HepG2 (cell line): ENCODE results near the gene HIPK4. TPM values are rescaled to one million over a fixed set of nuclear protein-coding genes. Genes with fewer than 3 reads are reported as not detected.
A peak's percentile ranks its signal among the peaks of the same experiment; 100 is the strongest.

Experiments used
- ATF1 ChIP-seq: IDR thresholded peaks from 2 replicates; pipeline ENCODE4 v1.6.1; 2016; ENCODE audit warnings: mild to moderate bottlenecking, control low read depth
- IRX3 ChIP-seq: sonication (generic); formaldehyde crosslinking; IDR thresholded peaks from 2 replicates; pipeline ENCODE4 v1.8.1; 2023; ENCODE audit warnings: mild to moderate bottlenecking, low read depth, missing genetic modification reagents, borderline replicate concordance
- MAFK ChIP-seq, 2 experiments: IDR thresholded peaks in 1 of 2; conservative IDR thresholded peaks in 1 of 2; 2 replicates each; pipeline ENCODE4 v1.6.1; 2011; ENCODE audit warnings: improper control_type of control experiment in 2 of 2, low read length in 2 of 2
- MIXL1 ChIP-seq: IDR thresholded peaks from 2 replicates; pipeline ENCODE4 v1.6.1; 2016
- POLR2AphosphoS2 ChIP-seq: IDR thresholded peaks from 2 replicates; pipeline ENCODE4 v1.6.1; 2011; ENCODE audit warnings: low read depth, low read length, improper control_type of control experiment
- PRPF4 ChIP-seq: fragments of 200-400 bp; formaldehyde crosslinking; IDR thresholded peaks from 2 replicates; pipeline ENCODE4 v1.6.1; 2016; ENCODE audit warnings: low read length, low read depth; ENCODE audit not compliant: poor library complexity, severe bottlenecking
- RBM39 ChIP-seq: fragments of 200-400 bp; formaldehyde crosslinking; IDR thresholded peaks from one replicate; pipeline ENCODE4 v1.6.1; 2018; ENCODE audit warnings: antibody characterized with exemption, mild to moderate bottlenecking, low read depth, low read length; ENCODE audit not compliant: poor library complexity, severe bottlenecking
- SIX1 ChIP-seq: sonication (generic); formaldehyde crosslinking; IDR thresholded peaks from 2 replicates; pipeline ENCODE4 v1.4.0; 2020; ENCODE audit warnings: missing genetic modification reagents, borderline replicate concordance
- SYNCRIP ChIP-seq: fragments of 200-400 bp; formaldehyde crosslinking; IDR thresholded peaks from 2 replicates; pipeline ENCODE4 v1.6.1; 2018; ENCODE audit warnings: mild to moderate bottlenecking, low read depth, low read length; ENCODE audit not compliant: insufficient read depth
- TARDBP ChIP-seq: sonication (generic); formaldehyde crosslinking; IDR thresholded peaks from 2 replicates; pipeline ENCODE4 v1.8.0; 2022; ENCODE audit warnings: mild to moderate bottlenecking, missing genetic modification reagents
- ZFYVE20 ChIP-seq: sonication (generic); formaldehyde crosslinking; IDR thresholded peaks from 2 replicates; pipeline ENCODE4 v1.8.0; 2023; ENCODE audit warnings: low read depth, mild to moderate bottlenecking, moderate library complexity, missing genetic modification reagents, borderline replicate concordance
- ZNF207 ChIP-seq: fragments of 450-650 bp; IDR thresholded peaks from 2 replicates; pipeline ENCODE4 v1.6.1; 2016; ENCODE audit warnings: antibody characterized with exemption, borderline replicate concordance
- ZSCAN22 ChIP-seq: sonication (generic); formaldehyde crosslinking; IDR thresholded peaks from 2 replicates; pipeline ENCODE4 v1.4.0; 2020; ENCODE audit warnings: mild to moderate bottlenecking, missing genetic modification reagents
- polyA plus RNA-seq, 8 experiments: library from polyadenylated mRNA; depleted of rRNA in 3 of 8; stranded (reverse) in 7 of 8; unstranded in 1 of 8; fragments of >200 nt; fragmentation: Illumina TruSeq in 4 of 8; extraction: Trizol in 4 of 8; gene quantifications; 2 replicates each; pipeline versions ENCODE4 v1.2.1 to v1.2.3, GENCODE V29; 2011 to 2016; ENCODE audit warnings: low read depth in 4 of 8, missing spikeins in 1 of 8, mixed read lengths in 1 of 8; ENCODE audit not compliant: insufficient read depth in 1 of 8
- total RNA-seq, 5 experiments: library from RNA; depleted of rRNA; stranded (reverse); fragments of >200 nt; fragmentation: Illumina TruSeq; extraction: Trizol; gene quantifications; 2 replicates each; pipeline ENCODE4 v1.2.3, GENCODE V29; 2016; ENCODE audit warnings: low read depth in 1 of 5
- TF ChIP-seq, protein P1 (sequence below): IDR thresholded peaks from 2 replicates; pipeline ENCODE4 v1.6.1; 2016; ENCODE audit warnings: low read depth, missing genetic modification reagents, missing compliant biosample characterization
- TF ChIP-seq, protein P2 (sequence below): IDR thresholded peaks from 2 replicates; pipeline ENCODE4 v1.6.1; 2016; ENCODE audit warnings: mild to moderate bottlenecking
- TF ChIP-seq, protein P3 (sequence below), 2 experiments: sonication (generic) in 1 of 2; formaldehyde crosslinking in 1 of 2; IDR thresholded peaks; 2 replicates each; pipeline versions ENCODE4 v1.5.1 to v1.6.1; 2011 to 2020; ENCODE audit warnings: borderline replicate concordance in 1 of 2, low read depth in 1 of 2, low read length in 1 of 2, mild to moderate bottlenecking in 1 of 2, missing genetic modification reagents in 1 of 2, moderate library complexity in 1 of 2
- TF ChIP-seq, protein P4 (sequence below): sonication (generic); formaldehyde crosslinking; IDR thresholded peaks from 2 replicates; pipeline ENCODE4 v1.5.0; 2020; ENCODE audit warnings: missing genetic modification reagents

HIPK4 gene
- total and polyA plus RNA-seq, 2 of the 13 experiments (the other 11 are each of a cell fraction or from before 2014, with no cell fraction given), result 0.03 TPM; not detected in 1

DNA sequence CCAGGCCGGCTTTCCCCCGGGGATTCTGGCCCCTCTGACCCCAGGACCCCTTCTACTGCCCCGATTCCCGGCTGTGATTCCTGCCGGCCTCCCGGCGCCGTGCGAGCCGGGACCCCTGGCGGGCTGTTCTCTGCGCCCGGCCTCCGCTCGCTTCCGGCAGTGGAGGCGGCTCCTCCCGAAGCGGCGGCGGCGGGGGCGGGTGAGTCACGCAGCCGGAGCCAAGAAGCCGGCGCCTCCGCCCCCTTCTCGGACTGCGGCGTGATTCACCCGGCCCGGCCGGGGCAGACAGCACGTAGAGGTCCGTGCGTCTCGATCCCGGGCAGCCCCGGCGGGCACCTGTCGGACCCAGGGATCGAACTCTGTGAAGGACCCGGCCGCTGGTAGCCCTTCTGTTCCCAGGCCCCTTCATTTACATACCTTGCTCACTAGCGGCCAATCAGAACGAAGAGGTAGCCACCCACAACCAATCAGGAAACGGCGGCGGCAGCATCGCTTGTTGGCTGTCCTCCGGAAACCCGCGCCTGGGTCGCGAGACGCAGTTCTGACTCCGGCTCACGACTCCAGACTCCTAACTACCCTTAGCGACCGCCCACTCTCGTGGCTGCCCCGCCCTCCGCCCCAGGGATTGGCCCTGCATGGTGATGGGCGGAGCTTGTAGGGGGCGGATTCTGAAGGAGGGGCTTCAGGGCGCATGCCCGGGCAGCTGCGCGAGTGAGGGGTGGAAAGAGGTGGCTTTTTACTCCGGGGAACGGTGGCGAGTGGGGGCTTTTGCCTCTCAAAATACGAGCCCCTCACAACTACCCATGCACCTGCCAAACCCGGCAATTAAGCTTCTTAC, 35.7 kb upstream of the HIPK4 start, which contains the start of gene SERTAD1 (continued):
- TF ChIP-seq, protein P1, sequence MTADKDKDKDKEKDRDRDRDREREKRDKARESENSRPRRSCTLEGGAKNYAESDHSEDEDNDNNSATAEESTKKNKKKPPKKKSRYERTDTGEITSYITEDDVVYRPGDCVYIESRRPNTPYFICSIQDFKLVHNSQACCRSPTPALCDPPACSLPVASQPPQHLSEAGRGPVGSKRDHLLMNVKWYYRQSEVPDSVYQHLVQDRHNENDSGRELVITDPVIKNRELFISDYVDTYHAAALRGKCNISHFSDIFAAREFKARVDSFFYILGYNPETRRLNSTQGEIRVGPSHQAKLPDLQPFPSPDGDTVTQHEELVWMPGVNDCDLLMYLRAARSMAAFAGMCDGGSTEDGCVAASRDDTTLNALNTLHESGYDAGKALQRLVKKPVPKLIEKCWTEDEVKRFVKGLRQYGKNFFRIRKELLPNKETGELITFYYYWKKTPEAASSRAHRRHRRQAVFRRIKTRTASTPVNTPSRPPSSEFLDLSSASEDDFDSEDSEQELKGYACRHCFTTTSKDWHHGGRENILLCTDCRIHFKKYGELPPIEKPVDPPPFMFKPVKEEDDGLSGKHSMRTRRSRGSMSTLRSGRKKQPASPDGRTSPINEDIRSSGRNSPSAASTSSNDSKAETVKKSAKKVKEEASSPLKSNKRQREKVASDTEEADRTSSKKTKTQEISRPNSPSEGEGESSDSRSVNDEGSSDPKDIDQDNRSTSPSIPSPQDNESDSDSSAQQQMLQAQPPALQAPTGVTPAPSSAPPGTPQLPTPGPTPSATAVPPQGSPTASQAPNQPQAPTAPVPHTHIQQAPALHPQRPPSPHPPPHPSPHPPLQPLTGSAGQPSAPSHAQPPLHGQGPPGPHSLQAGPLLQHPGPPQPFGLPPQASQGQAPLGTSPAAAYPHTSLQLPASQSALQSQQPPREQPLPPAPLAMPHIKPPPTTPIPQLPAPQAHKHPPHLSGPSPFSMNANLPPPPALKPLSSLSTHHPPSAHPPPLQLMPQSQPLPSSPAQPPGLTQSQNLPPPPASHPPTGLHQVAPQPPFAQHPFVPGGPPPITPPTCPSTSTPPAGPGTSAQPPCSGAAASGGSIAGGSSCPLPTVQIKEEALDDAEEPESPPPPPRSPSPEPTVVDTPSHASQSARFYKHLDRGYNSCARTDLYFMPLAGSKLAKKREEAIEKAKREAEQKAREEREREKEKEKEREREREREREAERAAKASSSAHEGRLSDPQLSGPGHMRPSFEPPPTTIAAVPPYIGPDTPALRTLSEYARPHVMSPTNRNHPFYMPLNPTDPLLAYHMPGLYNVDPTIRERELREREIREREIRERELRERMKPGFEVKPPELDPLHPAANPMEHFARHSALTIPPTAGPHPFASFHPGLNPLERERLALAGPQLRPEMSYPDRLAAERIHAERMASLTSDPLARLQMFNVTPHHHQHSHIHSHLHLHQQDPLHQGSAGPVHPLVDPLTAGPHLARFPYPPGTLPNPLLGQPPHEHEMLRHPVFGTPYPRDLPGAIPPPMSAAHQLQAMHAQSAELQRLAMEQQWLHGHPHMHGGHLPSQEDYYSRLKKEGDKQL (CRISPR knock-in tag), result no peak
- TF ChIP-seq POLR2AphosphoS2 (no peak), TARDBP (no peak), ZFYVE20 (CRISPR knock-in tag) (no peak), ZSCAN22 (0 out of 2 replicates have a peak, but pooled peaks have one; percentile 47), PRPF4 (no peak), ATF1 (CRISPR knock-in tag) (no peak), SYNCRIP (no peak), RBM39 (peak; percentile 64), MIXL1 (0 out of 2 replicates have a peak, but pooled peaks have one; percentile 3), SIX1 (CRISPR knock-in tag) (no peak), IRX3 (CRISPR knock-in tag) (no peak), ZNF207 (no peak), MAFK (conservative IDR thresholded peaks at IDR 0.05 in 1 of 2, IDR thresholded peaks at IDR 0.05 in 1 of 2; ENCODE audit: low read length in 2 of 2) (no peak)
- TF ChIP-seq, protein P2, sequence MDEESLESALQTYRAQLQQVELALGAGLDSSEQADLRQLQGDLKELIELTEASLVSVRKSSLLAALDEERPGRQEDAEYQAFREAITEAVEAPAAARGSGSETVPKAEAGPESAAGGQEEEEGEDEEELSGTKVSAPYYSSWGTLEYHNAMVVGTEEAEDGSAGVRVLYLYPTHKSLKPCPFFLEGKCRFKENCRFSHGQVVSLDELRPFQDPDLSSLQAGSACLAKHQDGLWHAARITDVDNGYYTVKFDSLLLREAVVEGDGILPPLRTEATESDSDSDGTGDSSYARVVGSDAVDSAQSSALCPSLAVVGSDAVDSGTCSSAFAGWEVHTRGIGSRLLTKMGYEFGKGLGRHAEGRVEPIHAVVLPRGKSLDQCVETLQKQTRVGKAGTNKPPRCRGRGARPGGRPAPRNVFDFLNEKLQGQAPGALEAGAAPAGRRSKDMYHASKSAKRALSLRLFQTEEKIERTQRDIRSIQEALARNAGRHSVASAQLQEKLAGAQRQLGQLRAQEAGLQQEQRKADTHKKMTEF, result peak; percentile 76
- TF ChIP-seq, protein P3, sequence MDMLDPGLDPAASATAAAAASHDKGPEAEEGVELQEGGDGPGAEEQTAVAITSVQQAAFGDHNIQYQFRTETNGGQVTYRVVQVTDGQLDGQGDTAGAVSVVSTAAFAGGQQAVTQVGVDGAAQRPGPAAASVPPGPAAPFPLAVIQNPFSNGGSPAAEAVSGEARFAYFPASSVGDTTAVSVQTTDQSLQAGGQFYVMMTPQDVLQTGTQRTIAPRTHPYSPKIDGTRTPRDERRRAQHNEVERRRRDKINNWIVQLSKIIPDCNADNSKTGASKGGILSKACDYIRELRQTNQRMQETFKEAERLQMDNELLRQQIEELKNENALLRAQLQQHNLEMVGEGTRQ (IDR thresholded peaks at IDR 0.05; ENCODE audit: low read depth, low read length), result no peak
- TF ChIP-seq, protein P3 (CRISPR knock-in tag; IDR thresholded peaks at IDR 0.05; ENCODE audit: borderline replicate concordance), result no peak
- TF ChIP-seq, protein P4, sequence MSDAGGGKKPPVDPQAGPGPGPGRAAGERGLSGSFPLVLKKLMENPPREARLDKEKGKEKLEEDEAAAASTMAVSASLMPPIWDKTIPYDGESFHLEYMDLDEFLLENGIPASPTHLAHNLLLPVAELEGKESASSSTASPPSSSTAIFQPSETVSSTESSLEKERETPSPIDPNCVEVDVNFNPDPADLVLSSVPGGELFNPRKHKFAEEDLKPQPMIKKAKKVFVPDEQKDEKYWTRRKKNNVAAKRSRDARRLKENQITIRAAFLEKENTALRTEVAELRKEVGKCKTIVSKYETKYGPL (CRISPR knock-in tag), result no peak
